Raji (cell line): ENCODE measurements around the gene SRSF2.

ENCODE experiments used
- POLR2A ChIP-seq: IDR thresholded peaks from 2 replicates; pipeline ENCODE4 v1.6.1; 2011; ENCODE audit warnings: low read depth, low read length, control low read depth; ENCODE audit not compliant: insufficient read depth

The SRSF2 gene

GRCh38 chr17:76747716-76748363 lies 10.7 kb upstream of the SRSF2 start:
- no peak for TF ChIP-seq POLR2A

DNA sequence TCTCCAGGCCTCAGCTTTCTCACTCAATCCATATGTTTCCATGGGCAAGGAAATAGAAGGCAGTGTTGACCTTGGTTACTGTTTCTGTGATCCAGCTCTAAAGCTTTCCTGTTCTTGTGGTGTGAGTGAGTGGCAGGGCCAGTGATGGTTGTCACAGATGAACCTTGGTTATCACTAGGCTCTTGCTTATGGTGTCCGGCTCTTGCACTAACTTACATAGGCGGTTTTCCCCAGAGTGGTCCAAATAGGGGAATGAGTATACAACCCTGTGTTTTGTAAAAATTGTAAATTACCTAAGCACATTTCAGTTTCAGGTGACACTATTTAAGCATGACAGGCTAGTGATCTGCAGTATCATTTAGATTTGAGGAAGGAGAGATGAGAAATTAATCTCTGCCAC lies 7.6 kb upstream of the SRSF2 start:
- no peak for TF ChIP-seq POLR2A

DNA sequence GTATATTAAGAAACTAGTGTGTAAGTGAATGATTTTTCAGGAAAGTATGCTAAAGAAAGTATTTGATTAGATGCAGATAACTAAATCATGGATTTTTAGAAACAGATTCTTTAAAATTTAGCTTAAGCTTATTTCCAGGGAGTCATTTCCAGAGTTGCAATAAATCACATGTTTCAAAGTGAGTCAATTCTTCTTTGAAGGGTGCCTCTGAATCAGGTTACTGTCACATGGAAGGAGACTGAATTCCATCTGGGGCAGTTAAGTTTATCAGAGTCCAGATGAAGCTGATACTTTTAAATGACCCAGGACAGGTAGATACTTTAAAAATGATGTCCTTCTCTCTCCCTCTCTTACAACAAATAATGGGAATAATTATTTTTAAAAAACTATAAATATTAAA lies 5.8 kb upstream of the SRSF2 start:
- TF ChIP-seq POLR2A: no peak

GRCh38 chr17:76740329-76741118 lies 3.4 kb upstream of the SRSF2 start:
- no peak for TF ChIP-seq POLR2A

DNA sequence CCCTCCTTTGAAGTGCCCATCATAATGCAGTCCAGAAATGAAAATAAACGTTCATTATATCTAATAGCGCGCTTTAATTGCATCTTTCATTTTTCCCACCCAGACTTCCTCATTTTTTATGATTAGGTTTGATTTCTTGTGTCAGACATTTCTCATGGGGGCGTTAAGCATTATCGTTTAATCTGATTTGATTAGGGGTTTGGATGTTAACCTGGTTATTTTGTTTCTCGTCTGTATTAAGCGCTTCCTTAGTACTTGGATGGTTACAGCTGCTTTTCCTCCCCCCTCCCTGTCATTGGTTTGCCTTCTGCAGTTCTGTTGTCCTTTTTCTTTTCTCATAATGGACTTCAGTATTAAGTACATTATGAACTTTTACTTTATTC lies 1.3 kb upstream of the SRSF2 start:
- no peak for TF ChIP-seq POLR2A

- TF ChIP-seq POLR2A: no peak; the same call in none of the 2 replicates
These were observed 741 bp upstream of the SRSF2 start, which contains the start of gene MFSD11 for GRCh38 chr17:76737676-76738467. Gene MFSD11, plus strand, starts transcription at chr17:76738119. Its CDS starts 234 bp downstream, at chr17:76738353.

DNA sequence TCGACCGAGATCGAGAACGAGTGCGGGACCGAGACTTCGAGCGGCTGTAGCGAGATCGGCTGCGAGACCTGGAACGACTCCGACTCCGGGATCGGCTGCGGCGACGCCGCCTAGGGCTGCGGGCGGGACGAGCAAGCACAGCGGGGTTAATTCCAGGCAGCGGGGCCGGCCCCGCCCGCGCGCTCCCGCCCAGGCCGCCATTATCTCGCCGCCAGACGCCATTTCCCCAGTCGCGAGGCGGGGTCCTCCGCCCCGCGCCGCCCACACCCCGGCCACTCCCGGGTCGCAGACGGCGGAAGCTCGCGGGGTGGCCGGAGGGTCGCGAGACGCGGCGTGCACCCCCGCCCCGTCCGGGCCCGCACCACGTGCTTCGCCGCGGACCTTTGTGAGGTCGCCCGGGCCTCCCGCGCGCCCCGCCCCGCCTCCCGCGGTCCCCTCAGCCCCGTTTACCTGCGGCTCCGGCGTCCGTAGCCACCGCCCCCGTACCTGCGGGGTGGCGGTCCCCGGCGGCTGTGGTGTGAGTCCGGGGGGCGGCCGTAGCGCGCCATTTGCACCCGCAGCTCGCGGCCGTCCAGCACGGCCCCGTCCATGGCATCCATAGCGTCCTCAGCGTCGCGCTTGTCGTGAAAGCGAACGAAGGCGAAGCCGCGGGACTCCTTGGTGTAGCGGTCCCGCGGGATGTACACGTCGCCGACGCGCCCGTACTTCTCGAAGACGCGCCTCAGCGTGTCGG lies 616 bp downstream of the SRSF2 start:
- no peak for TF ChIP-seq POLR2A

DNA sequence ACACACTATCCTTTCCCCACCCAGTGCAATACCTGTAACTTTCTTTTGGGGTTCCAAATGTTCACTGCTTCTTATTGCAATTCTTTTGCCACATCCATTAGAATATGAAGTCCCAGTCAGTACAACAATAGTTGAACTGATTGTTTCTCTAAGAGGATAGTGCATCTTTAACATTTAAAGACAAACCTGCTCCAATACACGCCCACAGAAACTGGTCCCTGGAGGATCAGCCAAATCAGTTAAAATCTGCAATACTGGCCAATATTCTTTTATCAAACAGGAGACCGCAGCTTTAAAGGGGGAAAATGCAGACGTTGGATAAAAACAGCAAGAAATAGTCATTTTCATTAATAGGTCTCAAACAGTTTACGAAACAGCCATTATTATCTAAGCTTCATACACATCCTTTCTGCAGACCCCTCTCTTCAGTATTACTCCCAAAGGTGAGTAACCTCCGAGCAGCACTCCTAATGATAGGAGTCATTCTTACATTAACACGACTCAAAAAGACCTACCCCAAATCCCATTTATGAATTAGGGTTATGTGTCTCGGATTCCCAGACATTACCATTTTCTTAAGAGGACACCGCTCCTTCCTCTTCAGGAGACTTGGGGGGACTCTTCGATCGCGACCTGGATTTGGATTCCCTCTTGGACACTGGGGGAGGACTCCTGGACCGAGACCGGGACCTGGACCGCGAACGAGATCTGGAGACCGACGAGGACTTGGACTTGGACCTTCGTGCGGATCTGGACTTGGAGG lies 1.4 kb downstream of the SRSF2 start:
- TF ChIP-seq POLR2A: no peak

DNA sequence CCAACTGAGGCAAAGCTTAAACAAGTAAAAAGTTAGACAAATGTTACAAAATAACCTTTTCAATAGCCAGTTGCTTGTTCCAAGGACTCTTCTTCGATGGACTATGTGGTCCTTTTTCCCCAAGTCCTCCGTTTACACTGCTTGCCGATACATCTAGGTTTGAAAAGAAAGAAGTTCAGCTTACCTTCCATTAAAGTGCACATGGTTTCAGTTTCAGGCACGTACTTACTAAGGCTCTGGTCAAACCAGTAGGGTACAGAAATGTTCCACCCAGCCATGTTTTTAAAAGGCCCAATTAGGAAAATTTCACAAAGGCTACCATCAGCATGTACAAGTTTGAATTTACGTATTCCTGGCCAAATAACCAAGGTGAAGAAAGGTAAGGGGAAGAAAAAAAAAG lies 2.1 kb downstream of the SRSF2 start:
- TF ChIP-seq POLR2A: 0 out of 2 replicates have a peak, but pooled peaks have one; percentile 22

- no peak for TF ChIP-seq POLR2A
These were observed 2.9 kb downstream of the SRSF2 start for GRCh38 chr17:76734080-76734840.

GRCh38 chr17:76733618-76733957 lies 3.5 kb downstream of the SRSF2 start:
- TF ChIP-seq POLR2A: no peak

DNA sequence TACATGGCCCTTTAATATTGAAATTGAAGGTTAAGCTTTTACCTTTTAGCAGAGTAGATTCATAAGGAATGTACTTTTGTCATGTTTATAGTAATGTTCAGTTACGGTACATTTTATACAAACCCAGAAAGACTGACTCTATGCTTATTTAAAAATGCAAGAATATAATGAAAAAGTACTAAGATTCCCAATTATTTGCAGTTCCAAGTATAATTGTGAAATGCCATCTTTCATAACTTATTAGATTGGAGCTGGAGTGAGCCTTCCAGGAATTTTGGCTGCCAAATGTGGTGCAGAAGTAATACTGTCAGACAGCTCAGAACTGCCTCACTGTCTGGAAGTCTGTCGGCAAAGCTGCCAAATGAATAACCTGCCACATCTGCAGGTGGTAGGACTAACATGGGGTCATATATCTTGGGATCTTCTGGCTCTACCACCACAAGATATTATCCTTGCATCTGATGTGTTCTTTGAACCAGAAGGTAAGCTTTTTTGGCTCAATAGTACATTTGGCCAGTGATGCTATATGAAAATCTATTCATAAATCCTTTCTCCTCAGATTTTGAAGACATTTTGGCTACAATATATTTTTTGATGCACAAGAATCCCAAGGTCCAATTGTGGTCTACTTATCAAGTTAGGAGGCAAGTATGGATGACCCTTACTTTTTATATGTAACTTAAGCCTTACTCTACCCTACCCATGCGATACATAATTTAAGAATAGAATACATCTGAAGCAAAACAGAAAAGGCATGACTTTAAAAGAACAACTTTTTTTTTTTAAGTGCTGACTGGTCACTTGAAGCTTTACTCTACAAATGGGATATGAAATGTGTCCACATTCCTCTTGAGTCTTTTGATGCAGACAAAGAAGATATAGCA lies 4.2 kb downstream of the SRSF2 start:
- TF ChIP-seq POLR2A: no peak
